Right renal pelvis (tissue), 4 donors: ENCODE measurements around the gene DAB2. TPM values are rescaled to one million over a fixed set of nuclear protein-coding genes. Genes with fewer than 3 reads are reported as not detected.
"Not testable (repeated sequence)": the region's sequence is repeated elsewhere in the genome, so short reads cannot be mapped to it uniquely, and the experiment has no call there.

Source experiments
- DNase-seq, 4 donors: peaks; one replicate each; pipeline ENCODE4 v3.0.0-alpha.2; 2013; ENCODE audit warnings: low read depth in 4 of 4, low spot score in 3 of 4, missing footprints in 1 of 4
- polyA plus RNA-seq, 4 donors: library from polyadenylated mRNA; unstranded; fragments of 120-200 nt; gene quantifications; one replicate each; pipeline ENCODE4 v1.2.1, GENCODE V29; 2013; ENCODE audit not compliant: insufficient read length in 4 of 4

Gene DAB2
- polyA plus RNA-seq, 4 donors, result 191 to 239 (median 202) TPM

- no peak for DNase-seq
Measured at GRCh38 chr5:39353717-39354399, 70.9 kb downstream of the DAB2 start.

GRCh38 chr5:39352951-39353350 is 71.8 kb downstream of the DAB2 start:
- DNase-seq, result no peak

- DNase-seq, result no peak
Measured at GRCh38 chr5:39352170-39352569, 72.6 kb downstream of the DAB2 start.

GRCh38 chr5:39349484-39349883 is 75.3 kb downstream of the DAB2 start:
- no peak for DNase-seq

GRCh38 chr5:39342460-39342859 is 82.3 kb downstream of the DAB2 start:
- no peak for DNase-seq

GRCh38 chr5:39341896-39342295 is 82.9 kb downstream of the DAB2 start:
- no peak for DNase-seq

- no peak for DNase-seq
Measured at GRCh38 chr5:39340506-39340905, 84.3 kb downstream of the DAB2 start.

GRCh38 chr5:39337252-39337915 is 87.4 kb downstream of the DAB2 start:
- DNase-seq, result no peak

- DNase-seq, result not testable (repeated sequence)
Measured at GRCh38 chr5:39334296-39334695, 90.5 kb downstream of the DAB2 start.

- no peak for DNase-seq
Measured at GRCh38 chr5:39333104-39333503, 91.7 kb downstream of the DAB2 start.

- DNase-seq, result no peak
Measured at GRCh38 chr5:39331861-39332381, 92.9 kb downstream of the DAB2 start.

- no peak for DNase-seq
Measured at GRCh38 chr5:39328731-39329130, 96.0 kb downstream of the DAB2 start.

GRCh38 chr5:39323542-39323941 is 101.2 kb downstream of the DAB2 start:
- no peak for DNase-seq

Other genes with a start within 250 kb of the DAB2 start
- gene FYB1, start 205.4 kb downstream of the DAB2 start, polyA plus RNA-seq, result 1 to 10 TPM; 3.4 to 5.2 (median 4.2) TPM
- under 1 TPM; 0.16 to 0.35 (median 0.29) TPM for gene C9, start 60.5 kb downstream of the DAB2 start, polyA plus RNA-seq